HG02623 (cell line): ENCODE data around the gene RALGPS2.
"Not testable (repeated sequence)": the region's sequence is repeated elsewhere in the genome, so short reads cannot be mapped to it uniquely, and the experiment has no call there.

Experiments used
- ATAC-seq: cut with Tn5 transposase; IDR thresholded peaks from one replicate; pipeline ENCODE4 v1.9.1; 2021; ENCODE audit warnings: moderate library complexity; ENCODE audit not compliant: unreplicated experiment

Gene RALGPS2

DNA sequence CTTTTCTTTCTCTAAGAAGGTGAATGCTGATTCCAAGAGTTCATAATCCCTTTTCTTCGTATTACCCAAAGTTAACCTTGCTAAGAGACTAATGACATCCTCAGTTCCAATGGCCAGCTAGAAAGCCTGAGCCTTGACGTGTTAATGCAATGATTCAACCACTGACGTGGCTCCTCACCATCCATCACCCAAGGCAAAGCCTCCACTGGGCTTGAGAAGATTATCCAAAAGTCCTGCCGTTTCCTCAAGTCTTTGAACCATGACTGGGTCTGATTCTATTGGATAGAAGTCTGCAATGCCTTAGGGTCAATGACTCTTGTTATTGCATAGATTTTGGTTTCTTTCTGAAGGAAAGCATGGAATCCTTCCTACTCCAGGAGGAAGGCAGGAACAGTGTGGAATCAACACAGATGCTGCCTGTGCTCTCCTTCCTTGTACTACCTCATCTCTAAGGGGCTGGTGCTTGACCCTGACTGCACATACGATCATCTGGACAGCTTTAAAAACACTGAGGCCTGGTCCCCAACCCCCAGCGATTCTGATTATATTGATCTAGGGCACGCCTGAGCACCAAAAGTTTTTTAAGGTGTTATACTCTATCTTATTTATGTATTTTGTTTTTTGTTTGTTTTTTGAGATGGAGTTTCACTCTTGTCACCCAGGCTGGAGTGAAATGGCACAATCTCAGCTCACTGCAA is 215.2 kb downstream of the RALGPS2 start:
- ATAC-seq: no peak

DNA sequence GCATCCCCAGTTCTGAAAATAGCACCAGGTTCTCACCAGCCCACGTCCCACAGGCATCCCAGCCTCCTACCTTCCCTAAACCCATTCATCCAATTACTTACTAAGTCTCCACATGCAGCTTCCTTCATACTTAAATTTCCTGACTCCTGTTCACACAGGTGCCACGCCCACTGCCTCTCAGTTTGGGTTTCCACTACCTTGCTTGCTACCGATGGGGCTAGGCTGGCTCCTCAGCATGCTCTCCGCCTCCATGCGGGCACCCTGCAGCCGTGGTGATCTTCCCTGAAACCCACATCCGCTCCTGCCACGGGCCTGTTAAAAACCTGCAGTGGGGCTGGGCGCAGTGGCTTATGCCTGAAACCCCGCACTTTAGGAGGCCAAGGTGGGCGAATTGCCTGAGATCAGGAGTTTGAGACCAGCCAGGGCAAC is 216.2 kb downstream of the RALGPS2 start:
- ATAC-seq: no peak

DNA sequence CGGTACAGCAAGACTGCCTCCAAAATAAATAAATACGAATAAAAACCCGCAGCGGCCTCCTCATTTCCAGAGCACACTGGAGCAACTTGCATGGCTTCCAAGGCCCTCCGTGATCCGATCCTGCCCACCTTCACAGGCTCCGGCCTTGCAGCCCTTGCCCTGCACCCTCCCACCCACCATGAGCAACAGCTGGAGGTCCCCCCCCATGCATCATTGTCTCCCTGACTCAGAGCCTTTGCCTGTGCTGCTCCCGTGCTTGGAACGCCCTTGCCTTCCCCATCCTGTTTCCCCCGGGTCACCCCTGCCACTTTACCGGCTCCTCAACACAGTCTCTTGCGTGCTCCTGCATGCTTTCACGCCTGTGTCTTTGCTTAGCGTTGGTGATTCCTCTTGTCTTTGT is 216.8 kb downstream of the RALGPS2 start:
- ATAC-seq: no peak

DNA sequence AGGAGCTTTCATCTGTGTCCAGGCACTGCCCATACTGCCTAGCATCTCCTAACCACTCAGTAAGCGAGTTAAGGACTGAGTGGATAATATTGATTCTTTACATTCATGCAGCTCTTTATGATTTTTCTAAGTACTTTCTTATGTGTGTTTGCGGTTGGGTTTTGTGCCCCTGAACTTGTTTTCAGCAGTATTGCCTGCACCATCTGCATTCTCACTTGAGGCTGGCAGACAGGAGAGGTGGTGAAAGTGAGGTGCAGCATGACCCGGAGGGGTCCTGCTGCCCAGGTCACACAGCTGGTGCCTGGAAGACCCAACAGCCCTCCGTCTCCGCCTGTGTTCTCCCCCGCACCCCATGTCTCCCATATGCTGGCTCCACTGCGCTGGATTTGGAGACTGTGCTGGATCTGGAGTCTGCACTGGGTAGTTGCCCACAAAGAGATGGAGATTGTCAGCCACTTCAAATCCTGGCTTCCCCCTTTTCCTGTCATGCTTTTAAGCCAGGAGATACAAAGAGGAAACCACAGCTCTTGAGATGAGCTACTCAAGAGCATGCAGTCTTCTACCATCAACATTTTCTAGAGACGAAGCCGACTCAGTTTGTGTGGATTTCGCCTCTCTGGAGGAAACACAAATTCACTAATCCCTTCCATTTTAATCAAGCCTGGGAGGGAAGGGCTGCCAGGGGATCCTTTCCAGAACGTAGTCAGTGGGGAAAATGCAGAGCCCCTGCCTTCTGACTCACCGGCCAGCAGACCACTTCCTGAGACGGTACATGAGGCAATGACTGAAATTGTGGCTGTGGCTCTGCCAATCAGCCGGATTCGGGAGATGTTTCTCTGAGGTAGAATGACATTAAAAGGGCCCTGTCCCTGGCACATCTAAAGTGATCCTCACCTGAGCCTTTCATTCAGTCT is 217.5 kb downstream of the RALGPS2 start:
- no peak for ATAC-seq

DNA sequence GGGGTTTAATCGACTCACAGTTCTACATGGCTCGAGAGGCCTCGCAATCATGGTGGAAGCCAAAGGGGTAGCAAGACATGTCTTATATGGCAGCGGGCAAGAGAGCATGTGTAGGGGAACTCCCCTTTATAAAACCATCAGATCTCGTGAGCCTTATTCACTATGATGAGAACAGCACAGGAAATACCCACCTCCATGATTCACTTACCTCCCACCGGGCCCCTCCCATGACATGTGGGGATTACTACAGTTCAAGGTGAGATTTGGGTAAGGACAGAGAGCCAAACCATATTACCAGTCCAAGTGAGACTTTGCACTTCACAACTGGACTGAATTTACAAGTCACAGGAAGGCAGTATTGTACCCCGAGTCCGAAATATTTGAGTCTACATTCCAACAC is 219.7 kb downstream of the RALGPS2 start:
- ATAC-seq: no peak

DNA sequence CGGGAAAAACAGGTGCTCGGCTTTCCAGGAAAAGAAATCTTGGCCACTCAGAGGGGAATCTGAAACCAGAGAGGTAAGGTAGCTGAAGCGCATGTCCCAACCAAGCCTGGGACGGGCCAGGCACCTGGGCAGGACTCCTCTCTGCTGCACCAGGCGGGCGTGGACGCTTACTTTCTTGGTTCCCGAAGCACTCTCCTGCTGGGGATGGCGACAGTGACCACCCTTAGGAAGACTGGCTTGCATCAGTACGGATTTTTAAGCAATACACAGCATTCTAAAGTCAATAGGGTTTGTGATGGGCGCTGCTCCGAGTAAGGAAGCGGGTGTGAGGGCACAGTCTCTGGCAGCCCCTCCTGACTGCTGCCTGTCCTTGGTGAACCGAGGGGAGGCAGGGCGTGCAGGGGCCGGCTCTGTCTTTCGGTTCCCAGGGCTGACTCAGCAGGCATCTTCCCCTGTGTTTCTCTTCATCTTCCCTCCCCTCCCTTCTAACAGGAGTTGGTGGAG is 220.8 kb downstream of the RALGPS2 start:
- ATAC-seq: no peak

DNA sequence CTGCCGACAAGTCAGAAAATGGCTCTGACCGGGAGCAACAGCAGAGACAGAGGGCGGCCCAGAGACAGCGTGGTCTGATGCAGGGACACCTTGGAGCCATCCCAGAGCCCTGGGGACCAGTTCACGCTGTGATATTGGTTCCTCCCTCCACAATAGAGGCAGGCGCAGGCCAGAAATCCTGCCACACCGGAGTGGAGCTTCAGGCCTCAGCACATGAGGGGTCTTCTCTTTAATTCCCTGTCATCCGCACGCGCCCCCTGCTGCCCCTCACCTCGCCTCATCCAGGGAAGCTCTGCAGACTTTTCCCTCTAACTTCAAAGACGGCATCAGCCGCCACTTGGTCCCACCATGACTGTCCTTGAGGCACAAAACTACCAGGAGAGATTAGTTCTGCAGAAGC is 221.4 kb downstream of the RALGPS2 start:
- no peak for ATAC-seq

DNA sequence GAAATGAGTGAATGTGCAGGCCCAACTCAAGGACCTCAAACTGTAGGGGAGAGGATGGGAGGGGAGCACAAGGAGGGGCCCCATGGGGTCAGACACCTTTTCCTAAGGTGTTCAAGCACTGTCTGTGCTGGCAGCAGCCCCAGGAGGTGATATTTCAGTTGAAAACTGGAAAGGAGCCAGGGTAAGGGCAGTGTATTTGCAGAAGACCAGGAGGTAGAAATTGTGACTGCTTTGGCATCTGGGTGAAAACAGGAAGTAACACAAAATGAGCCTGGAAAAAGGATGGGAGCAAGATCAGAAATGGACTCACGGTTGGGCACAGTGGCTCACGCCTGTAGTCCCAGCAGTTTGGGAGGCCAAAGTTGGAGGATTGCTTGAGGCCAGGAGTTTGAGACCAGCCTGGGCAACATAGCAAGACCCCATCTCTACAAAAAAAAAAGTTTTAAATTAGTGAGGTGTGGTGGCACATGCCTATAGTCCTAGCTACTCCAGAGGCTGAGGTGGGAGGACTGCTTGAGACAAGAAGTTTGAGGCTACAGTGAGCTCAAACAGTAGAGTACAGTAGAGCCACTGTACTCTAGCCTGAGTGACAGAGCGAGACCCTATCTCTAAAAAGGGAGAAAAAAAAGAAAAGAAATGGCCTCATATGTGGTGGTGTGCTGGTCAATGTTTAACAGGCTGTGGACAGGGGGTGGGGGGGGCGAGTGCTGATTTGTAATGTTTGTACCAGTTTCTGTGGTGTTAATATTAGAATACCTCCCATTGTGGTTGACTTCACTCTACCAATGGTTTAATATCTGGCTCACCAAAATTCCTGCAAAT is 222.0 kb downstream of the RALGPS2 start:
- ATAC-seq: no peak

DNA sequence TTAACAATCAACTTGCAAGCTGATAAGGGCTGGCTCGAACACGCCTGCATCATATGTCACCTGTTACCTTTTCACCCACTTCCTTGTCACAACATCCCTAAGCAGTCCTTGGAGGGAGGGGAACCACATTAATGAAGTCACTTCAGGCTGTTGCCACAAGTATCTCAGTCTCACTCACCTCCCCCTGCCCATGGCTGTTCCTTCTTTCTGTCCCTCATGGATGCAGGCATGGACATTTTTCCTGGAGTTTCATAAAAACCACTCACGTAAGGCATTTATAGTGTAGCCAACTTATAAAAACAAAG is 222.6 kb downstream of the RALGPS2 start:
- no peak for ATAC-seq

DNA sequence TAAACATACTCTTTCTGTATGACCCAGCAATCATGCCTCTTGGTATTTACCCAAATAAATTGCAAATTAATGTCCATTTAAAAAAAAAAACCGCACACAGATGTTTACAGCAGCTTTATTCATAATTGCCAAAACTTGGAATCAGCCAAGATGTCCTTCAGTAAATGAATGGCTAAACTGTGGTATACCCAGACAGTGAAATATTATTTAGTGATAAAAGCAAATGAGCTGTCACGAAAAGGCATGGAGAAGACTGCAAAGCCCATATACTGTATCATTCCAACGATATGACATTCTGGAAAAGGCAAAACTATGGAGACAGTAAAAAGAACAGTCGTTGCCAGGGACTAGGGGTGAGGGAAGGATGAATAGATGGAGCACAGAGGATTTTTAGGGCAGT is 223.6 kb downstream of the RALGPS2 start:
- no peak for ATAC-seq

DNA sequence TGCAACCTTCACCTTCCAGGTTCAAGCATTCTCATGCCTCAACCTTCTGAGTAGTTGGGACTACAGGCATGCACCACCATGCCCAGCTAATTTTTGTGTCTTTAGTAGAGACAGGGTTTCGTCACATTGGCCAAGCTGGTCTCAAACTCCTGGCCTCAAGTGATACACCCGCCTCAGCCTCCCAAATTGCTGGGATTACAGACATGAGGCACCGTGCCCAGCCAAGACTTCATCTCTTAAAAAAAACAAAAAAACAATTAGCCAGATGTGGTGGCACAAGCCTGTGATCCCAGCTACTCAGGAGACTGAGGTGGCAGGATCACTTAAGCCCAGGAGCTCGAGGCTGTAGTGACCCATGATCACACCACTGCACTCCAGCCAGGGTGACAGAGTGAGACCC is 224.8 kb downstream of the RALGPS2 start:
- not testable (repeated sequence) for ATAC-seq

DNA sequence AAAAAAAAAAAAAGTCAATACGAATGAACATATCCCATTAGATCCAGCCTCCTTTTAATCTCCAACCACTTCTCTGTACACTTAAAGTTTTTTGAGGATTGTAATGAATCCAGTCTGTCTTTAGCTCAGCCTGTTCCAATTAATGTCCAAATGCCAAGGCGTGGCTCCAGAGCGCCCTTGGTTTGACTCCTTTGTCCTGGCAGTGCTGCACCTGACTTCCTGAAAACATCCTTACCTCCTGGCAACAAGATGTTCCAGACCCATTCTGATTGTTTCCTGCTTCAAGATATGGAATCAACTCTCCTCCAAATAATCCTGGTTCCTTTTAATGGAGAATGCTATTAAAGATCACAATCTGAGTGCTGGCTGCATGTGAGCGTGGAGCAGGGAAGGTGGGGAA is 226.6 kb downstream of the RALGPS2 start:
- ATAC-seq: no peak

DNA sequence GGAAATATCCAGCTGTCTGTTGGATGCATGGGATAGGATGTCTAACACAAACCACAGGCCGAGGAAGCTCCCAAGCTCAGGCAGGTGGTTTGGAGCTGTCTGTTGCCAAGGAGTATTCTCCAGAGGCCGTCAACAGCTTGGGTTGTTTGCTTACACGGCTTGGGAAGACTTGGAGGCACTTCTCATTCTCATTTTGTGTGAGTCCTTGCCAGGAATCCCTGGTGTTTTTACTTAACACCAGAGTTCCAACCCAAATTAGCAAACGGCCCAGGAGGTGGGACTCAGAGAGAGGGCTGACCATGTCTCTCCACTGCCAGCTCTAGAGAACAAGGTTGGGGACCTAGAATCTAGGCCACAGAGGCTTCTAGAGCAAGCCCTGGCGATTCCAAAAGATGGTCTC is 228.0 kb downstream of the RALGPS2 start:
- ATAC-seq: no peak

DNA sequence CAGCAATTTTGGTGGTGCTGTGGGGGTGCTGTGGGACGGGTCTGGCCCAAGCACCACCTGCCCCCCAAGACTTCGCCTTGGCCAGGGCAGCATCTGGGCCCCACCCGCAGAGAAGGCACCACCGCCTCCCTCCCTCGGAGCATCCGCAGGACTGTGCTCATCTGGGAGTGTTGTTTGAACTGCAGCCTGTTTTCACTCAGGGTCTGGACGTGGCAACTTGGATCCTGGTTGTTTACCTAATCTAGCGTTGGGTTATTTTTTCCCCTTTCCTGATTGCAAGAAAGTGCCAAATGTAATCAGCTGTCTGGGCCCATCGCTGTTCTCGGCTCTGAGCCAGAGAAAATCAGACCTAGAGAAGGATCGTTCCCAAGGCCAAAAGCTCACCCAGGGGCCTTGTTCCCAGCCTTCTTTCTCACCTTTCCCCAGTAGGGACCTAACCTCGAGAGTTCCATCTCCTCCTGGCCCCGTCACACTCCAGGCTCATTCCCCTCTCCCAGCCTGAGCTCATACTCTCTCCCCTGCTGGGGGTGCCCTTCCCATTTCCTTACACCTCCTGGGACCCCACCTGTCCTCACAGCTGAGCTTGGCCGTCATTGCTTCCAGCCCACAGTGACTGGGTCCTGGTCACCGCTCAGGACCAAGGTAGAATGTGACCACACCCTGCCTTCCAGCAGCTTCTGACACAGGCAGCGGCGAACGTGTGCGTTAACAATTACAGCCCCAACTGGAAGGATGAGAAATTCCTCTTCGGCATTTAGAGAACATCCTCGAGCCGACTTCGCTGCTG is 228.7 kb downstream of the RALGPS2 start:
- ATAC-seq: no peak

DNA sequence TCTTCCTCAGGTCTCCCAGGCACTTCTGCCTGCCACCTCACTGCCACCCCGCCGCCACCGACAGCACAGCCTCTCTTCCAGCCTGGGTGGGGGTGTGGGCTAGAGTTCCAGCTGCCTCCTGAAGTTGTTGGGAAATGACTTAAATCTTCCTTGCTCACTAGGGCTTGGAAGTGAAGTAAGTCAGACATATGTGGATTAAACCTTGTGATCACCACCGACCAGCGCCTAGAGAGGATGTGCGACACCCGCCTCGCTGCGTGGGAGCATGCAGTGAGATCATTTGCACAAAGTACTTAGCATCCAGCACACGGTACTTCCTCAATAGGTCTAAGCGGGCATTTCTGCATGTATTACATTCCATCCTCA is 229.3 kb downstream of the RALGPS2 start:
- no peak for ATAC-seq

DNA sequence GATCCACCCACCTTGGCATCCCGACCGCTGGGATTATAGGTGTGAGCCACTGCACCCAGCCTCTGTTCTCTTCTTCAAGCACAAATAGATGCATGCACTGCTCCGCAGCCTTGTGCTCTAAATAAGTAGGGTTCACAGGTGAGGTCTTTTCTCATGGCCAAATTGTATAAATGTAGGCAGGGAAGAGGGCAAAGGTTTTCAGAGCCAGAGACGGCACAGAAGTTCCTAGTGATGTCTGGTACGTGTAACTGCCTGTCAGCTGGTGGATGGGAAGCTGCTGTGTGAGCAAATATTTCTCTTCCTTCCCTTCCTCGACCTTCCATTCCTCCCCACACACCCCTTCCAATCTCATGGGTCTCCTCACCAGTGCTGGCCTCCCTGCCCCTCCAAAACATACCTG is 229.9 kb downstream of the RALGPS2 start:
- ATAC-seq: no peak

DNA sequence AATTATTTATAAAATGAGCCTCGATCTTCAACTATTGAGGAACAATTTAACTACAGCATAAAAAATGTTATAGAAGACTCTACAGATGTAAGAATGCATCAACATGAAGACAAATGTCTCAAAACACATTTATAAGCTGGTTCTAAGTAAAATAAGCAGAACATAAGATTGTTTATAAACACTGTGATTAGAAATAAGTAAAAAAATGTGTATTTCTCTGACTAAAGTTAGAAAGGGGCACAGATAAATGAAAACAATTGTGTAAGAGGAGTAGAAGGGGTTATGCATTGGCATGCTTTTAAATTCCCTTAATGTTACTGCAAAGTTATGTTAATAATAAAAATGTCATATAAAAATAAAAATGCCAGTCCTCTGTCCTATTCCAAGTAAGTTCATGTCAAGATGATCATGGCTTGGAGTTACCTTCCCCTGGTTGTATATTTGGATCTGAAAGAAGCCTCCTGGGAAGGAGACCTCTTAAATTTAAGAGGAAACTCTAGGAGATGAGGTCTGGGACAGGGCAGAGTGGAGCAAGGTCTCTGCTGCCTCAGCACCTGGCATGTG is 230.4 kb downstream of the RALGPS2 start:
- no peak for ATAC-seq

DNA sequence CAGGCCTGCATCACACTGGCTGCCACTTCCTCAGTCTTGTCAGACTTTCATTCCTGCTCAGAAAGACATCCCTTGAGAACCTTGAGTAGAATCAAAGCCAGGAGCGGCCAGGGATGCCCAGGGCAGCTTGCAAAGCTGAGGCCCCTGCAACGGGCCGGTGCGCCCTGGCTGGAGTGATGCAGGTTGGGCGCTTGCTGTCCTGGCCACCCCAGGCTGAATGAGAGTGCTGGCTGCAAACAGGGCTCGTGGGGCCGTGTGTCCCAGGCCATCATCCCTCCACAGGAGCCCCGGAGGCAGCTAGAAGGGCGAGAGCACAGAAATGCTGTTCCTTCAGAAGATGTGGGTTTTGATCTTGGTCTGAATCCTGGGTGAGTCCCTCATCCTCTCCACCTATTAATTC is 233.4 kb downstream of the RALGPS2 start:
- no peak for ATAC-seq

DNA sequence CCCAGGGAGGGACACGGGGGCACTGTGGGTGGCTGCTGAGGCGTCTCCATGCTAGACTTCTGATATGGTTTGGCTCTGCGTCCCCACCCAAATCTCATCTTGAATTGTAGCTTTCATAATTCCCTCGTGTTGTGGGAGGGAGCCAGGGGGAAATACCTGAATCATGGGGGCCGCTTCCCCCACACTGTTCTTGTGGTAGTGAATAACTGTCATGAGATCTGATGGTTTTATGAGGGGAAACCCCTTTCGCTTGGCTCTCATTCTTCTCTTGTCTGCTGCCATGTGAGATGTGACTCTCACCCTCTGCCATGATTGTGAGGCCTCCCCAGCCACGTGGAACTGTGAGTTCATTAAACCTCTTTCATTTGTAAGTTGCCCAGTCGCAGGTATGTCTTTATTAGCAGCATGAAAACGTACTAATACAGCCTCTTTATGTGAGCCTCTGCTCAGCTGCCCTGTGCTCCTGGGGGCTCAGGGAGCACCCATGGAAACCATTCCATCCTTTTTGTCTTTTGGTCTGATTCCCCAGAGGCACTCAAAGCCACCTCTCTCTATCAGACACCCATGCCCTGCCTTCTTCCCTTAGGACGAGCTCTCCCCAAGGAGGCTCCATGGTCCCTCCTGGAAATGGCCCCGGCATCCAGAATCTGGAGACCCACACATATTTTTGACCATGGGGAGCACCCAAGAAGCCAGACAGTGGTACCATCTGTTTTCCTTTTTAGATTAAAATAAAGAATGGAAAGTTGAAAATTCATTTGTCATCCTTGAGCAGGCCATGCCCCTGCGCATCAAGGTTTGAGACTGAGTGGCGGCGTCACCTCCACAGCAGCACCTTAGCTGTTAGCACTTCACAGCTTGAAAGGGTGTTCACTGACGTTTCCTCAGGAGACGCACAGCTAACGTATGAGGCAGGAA is 234.8 kb downstream of the RALGPS2 start:
- no peak for ATAC-seq
